ENCODE results near the gene SBF1.

Gene SBF1

DNA sequence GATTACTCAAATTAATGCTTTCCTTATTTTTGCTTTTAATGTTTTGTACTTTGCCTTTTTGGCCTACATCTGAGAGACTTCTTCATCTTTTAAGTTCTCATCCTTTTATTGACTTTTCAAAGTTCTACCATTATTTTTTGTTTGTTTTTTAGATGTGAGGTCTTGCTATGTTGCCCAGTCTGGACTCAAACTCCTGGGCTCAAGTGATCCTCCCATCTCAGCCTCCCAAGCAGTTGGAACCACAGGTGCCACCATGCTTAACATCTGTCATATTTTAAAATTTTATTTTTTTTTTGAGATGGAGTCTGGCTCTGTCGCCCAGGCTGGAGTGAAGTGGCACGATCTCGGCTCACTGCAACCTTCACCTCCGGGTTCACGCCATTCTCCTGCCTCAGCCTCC, 73.9 kb downstream of the SBF1 start:
- H3K27ac ChIP-seq = no peak overlapping the region
- TF ChIP-seq, protein P1, sequence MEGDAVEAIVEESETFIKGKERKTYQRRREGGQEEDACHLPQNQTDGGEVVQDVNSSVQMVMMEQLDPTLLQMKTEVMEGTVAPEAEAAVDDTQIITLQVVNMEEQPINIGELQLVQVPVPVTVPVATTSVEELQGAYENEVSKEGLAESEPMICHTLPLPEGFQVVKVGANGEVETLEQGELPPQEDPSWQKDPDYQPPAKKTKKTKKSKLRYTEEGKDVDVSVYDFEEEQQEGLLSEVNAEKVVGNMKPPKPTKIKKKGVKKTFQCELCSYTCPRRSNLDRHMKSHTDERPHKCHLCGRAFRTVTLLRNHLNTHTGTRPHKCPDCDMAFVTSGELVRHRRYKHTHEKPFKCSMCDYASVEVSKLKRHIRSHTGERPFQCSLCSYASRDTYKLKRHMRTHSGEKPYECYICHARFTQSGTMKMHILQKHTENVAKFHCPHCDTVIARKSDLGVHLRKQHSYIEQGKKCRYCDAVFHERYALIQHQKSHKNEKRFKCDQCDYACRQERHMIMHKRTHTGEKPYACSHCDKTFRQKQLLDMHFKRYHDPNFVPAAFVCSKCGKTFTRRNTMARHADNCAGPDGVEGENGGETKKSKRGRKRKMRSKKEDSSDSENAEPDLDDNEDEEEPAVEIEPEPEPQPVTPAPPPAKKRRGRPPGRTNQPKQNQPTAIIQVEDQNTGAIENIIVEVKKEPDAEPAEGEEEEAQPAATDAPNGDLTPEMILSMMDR (IDR thresholded peaks at IDR 0.05) = no peak
- no peak for TF ChIP-seq ZFX (IDR thresholded peaks at IDR 0.05; ENCODE audit: borderline replicate concordance)

DNA sequence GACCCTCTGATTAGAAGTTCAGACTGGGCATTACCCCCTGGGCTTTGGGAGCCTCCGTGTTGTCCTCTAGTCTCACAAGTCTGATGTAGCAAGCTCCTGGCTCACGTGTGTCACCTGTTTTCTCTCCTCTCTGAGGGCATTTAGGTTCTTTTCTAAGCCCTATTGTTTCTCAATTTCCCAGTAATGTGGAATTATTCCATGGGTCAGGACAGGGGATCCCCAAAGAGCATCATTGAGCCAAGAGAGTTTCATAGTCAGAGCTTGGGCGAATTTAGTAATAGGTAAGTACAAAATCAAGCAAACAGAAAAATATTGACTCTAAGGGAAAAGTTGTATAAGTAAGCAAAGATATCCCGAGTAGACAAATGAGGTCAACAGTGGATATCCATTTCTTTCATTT, 74.4 kb downstream of the SBF1 start:
- H3K27ac ChIP-seq = peak overlapping the region; percentile 62
- TF ChIP-seq, protein P1 (IDR thresholded peaks at IDR 0.05) = no peak
- no peak for TF ChIP-seq ZFX (IDR thresholded peaks at IDR 0.05; ENCODE audit: borderline replicate concordance)

DNA sequence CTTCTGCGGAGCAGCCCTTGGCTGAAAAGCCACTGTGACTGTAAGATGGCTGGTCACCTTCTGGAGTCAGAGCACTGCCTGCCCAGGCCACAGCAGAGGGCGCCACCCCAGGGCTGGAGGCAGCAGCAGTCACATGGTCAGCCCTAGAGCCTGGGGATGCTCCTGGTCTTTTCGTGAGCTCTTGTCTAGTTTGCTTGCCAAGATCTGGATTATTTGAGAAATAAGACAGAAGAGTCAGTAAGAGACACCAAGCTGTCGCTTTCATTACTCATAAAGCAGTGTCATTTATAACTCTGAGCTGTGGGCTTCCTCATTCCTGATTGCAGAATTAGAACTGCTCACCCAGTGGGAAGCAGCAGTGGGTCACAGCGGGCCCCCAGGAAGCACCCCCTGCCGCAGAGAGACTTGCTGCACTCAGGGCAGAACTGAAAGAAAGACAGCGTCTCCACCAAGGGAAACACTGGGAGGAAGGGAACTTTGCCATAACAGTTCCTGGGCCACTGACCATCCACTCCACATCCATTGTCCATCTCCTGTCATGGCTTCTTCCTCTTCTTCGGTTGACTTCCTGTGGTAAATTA, 75.0 kb downstream of the SBF1 start:
- peak overlapping the region; percentile 62 for H3K27ac ChIP-seq
- TF ChIP-seq, protein P1 (IDR thresholded peaks at IDR 0.05) = peak; percentile 84
- TF ChIP-seq ZFX (IDR thresholded peaks at IDR 0.05; ENCODE audit: borderline replicate concordance) = no peak

DNA sequence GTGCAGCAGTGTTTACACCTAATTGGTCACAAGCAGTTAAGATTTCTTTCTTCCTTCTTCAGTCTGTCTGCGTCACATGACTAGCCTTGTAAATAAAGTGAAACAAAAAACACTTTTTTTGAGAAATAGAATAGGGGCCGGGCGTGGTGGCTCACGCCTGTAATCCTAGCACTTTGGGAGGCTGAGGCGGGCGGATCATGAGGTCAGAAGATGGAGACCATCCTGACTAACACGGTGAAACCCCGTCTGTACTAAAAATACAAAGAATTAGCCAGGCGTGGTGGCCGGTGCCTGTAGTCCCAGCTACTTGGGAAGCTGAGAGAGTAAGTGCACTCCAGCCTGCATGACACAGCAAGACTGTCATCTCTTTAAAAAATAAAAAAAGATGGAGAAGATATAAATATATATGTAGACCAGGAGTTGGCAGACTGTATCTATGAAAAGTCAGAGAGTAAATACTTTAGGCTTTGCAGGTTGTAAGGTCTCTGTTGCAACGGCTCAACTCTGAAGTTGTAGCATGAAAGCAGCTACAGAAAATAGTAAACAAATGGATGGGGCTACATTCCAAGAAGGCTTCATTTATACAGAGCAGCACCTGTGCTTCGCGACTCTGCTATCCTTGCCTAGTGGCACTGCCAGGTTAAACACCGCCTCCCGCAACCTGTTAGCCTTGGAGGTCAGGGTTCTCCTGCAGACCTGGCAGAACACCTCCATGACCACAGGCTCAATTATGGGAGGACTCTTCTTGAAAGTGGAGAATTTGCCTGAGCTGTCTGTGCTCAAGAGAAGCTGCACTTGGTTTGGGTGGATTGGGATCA, 75.8 kb downstream of the SBF1 start:
- H3K27ac ChIP-seq = peak overlapping the region; percentile 62
- TF ChIP-seq, protein P1 (IDR thresholded peaks at IDR 0.05) = no peak
- no peak for TF ChIP-seq ZFX (IDR thresholded peaks at IDR 0.05; ENCODE audit: borderline replicate concordance)

DNA sequence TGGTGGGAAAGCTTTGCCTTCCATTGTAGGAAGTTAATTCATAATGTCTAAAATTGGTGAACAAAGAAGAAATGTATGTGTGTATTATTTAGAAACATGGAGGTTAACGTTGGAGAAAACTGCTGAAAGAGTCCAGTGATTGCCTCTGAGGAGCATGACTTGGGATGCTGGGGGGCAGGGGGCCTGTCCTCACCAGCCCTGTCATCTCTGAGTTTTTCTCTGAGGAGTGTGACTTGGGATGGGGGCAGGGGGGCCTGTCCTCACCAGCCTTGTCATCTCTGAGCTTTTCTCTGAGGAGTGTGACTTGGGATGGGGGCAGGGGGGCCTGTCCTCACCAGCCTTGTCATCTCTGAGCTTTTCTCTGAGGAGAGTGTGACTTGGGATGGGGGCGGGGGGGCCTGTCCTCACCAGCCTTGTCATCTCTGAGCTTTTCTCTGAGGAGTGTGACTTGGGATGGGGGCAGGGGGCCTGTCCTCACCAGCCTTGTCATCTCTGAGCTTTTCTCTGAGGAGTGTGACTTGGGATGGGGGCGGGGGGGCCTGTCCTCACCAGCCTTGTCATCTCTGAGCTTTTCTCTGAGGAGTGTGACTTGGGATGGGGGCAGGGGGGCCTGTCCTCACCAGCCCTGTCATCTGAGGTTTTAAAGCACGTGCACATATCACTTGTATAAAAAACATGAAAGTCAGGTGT, 77.3 kb downstream of the SBF1 start:
- peak overlapping the region; percentile 26; the same call in 1 of the 2 replicates for H3K27ac ChIP-seq

DNA sequence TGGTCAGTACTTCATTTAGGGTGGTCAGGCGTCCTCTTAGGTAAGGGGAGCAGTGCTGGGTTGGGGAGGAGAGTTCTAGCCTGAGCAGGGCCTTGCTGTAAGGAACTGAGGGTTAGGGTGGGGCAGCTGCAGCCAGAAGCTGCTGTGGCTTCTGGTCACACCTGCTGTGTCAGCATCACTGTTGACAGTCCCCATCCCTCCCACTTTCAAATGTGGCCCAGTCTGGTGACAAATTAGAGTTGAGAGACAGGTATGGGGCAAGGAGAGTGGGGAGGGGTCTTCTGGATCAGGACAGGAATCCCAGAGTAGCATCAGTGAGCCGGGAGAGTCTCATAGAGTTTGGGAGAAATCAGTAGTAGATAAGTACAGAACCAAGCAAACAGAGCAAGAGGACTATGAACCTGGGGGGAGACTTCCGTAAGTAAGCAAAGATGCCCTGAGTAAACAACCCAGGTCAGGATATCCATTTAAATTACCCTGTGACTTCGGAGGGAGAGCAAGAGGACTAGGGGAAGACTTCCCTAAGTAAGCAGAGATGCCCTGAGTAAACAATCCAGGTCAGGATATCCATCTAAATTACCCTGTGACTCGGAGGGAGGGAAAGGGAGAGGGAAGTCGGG, 78.0 kb downstream of the SBF1 start:
- no peak for TF ChIP-seq ZFX (IDR thresholded peaks at IDR 0.05; ENCODE audit: borderline replicate concordance)
- TF ChIP-seq, protein P1 (IDR thresholded peaks at IDR 0.05) = no peak
- peak overlapping the region; percentile 26; the same call in 1 of the 2 replicates for H3K27ac ChIP-seq

Measured in 22Rv1 (cell line).